Measurements from ENCODE around the gene ECHDC3. TPM values are rescaled to one million over a fixed set of nuclear protein-coding genes. Genes with fewer than 3 reads are reported as not detected.
A peak's percentile ranks its signal among the peaks of the same experiment; 100 is the strongest.

The ECHDC3 gene
- total and polyA plus RNA-seq, 2 of the 13 experiments (the other 11 are each of a cell fraction or from before 2014, with no cell fraction given) = not detected

GRCh38 chr10:11699550-11700097, 42.6 kb upstream of the ECHDC3 start (continued):
- TF ChIP-seq TRAFD1 (CRISPR knock-in tag; IDR thresholded peaks at IDR 0.05; ENCODE audit: borderline replicate concordance) = no peak
- no peak for TF ChIP-seq ZNF367 (CRISPR knock-in tag; IDR thresholded peaks at IDR 0.05; ENCODE audit: borderline replicate concordance)
- no peak for TF ChIP-seq ZMAT5 (CRISPR knock-in tag; IDR thresholded peaks at IDR 0.05; ENCODE audit: borderline replicate concordance, low read depth)
- TF ChIP-seq LRRFIP1 (CRISPR knock-in tag; conservative IDR thresholded peaks at IDR 0.05) = no peak
- TF ChIP-seq ZFP90 (CRISPR knock-in tag; IDR thresholded peaks at IDR 0.05; ENCODE audit: borderline replicate concordance) = peak; percentile 28; the same call in 1 of the 2 replicates
- no peak for TF ChIP-seq TEF (CRISPR knock-in tag; IDR thresholded peaks at IDR 0.05)
- TF ChIP-seq ZNF737 (CRISPR knock-in tag; IDR thresholded peaks at IDR 0.05; ENCODE audit: borderline replicate concordance) = no peak
- TF ChIP-seq MEF2D (CRISPR knock-in tag; IDR thresholded peaks at IDR 0.05) = peak; percentile 92
- peak; percentile 88; the same call in 1 of the 2 replicates for TF ChIP-seq ZNF136 (CRISPR knock-in tag; IDR thresholded peaks at IDR 0.05; ENCODE audit: low read depth)
- peak; percentile 93 for TF ChIP-seq ELF4 (CRISPR knock-in tag; IDR thresholded peaks at IDR 0.05; ENCODE audit: borderline replicate concordance)
- peak; percentile 84; the same call in 1 of the 2 replicates for TF ChIP-seq SIX1 (CRISPR knock-in tag; IDR thresholded peaks at IDR 0.05; ENCODE audit: borderline replicate concordance)
- peak; percentile 77; the same call in 1 of the 2 replicates for TF ChIP-seq GZF1 (CRISPR knock-in tag; IDR thresholded peaks at IDR 0.05)
- TF ChIP-seq ZKSCAN8 (CRISPR knock-in tag; IDR thresholded peaks at IDR 0.05; ENCODE audit: borderline replicate concordance) = peak; percentile 79; the same call in 1 of the 2 replicates
- peak; percentile 83 for TF ChIP-seq MNT (IDR thresholded peaks at IDR 0.05)
- peak; percentile 70; the same call in 1 of the 2 replicates for TF ChIP-seq JUN (CRISPR knock-in tag; IDR thresholded peaks at IDR 0.05)
- no peak for TF ChIP-seq SRSF9 (IDR thresholded peaks at IDR 0.05; ENCODE audit: borderline replicate concordance, insufficient read depth, low read depth, low read length, poor library complexity, severe bottlenecking)
- TF ChIP-seq ZNF562 (CRISPR knock-in tag; IDR thresholded peaks at IDR 0.05; ENCODE audit: borderline replicate concordance) = no peak
- peak; percentile 93 for TF ChIP-seq BCL6 (CRISPR knock-in tag; IDR thresholded peaks at IDR 0.05)
- TF ChIP-seq POLR2AphosphoS5 (IDR thresholded peaks at IDR 0.05; ENCODE audit: low read depth, low read length) = no peak
- TF ChIP-seq NR2C2 (CRISPR knock-in tag; IDR thresholded peaks at IDR 0.05; ENCODE audit: borderline replicate concordance) = peak; percentile 81; the same call in 1 of the 2 replicates
- TF ChIP-seq IRF1 (CRISPR knock-in tag; IDR thresholded peaks at IDR 0.05; ENCODE audit: low read depth) = no peak
- peak; percentile 96 for TF ChIP-seq HDAC2 (CRISPR knock-in tag; IDR thresholded peaks at IDR 0.05)

All from HepG2 (cell line).